ENCODE measurements around the gene CASP2. TPM values are rescaled to one million over a fixed set of nuclear protein-coding genes. Genes with fewer than 3 reads are reported as not detected.

CASP2 gene
- polyA plus RNA-seq, 3 donors, result 7.9 to 30.2 (median 12.2) TPM

DNA sequence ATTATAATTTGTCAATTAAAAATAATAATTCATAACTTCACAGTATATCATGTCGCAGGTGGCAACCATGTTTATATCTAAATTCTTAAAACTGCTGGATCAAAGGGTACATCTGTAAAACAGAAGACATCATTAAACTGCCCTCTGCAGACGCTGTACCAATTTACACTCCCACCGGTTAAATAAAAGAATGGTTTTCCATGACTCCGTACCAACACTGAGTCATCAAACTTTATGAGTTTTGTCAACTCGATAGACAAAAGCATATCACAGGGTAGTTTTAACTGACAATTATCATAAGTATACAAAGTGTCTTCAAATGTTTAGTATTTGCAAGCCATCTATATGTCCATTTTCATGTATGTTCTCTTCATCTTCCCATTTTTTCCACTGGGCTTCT lies 30.6 kb upstream of the CASP2 start:
- intact Hi-C loops (cut with micrococcal nuclease), result no loop called here
- H3K4me3 Mint-ChIP-seq, result no peak overlapping the region
- no peaks in the 10 kb centered on the region for H3K36me3 Mint-ChIP-seq

DNA sequence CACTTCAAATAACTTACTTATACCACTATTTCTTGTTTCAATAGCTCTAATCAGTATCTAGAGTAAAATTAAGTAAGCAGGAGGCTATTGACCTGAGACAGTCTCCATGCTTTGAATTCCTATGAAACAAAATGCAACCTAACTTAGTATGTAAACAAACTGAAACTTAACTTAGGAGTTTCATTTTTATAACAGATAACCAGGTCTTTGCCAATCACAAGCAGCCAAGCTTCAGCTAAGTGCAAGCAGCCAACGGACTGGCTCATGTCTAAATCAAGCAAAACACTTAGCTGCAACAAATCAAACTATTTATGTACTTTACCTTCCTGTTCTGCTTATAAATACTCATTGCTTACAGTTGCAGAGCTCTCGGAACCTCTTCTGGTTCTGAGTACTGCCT lies 29.3 kb upstream of the CASP2 start:
- Histone ChIP-seq H3K27me3 (ENCODE audit: control insufficient read depth in 2 of 2, insufficient read depth in 2 of 2, low read length in 2 of 2) (no peaks in the 10 kb centered on the region), H3K4me1 (ENCODE audit: control insufficient read depth in 1 of 2, insufficient read depth in 2 of 2, low read length in 2 of 2) (peaks cover 9 to 16% of the 10 kb centered on the region in 2 donors), H3K79me2 (ENCODE audit: insufficient read depth, low read length) (peaks cover 10% of the 10 kb centered on the region), H4K20me1 (ENCODE audit: insufficient read depth, low read length) (no peaks in the 10 kb centered on the region), H3K9ac (ENCODE audit: insufficient read depth, low read length, poor library complexity, severe bottlenecking) (no peak overlapping the region), H3K9me3 (replicated peaks in 1 of 2; ENCODE audit: control insufficient read depth in 1 of 2, insufficient read depth in 1 of 2, low read length in 2 of 2) (no peaks in the 10 kb centered on the region), H3K36me3 (replicated peaks in 1 of 2; ENCODE audit: control insufficient read depth in 1 of 2, insufficient read depth in 2 of 2, low read length in 2 of 2) (no peaks in the 10 kb centered on the region), H2AFZ (ENCODE audit: insufficient read depth, low read depth, low read length, poor library complexity, severe bottlenecking) (peak overlapping the region; percentile 69), H3K27ac (ENCODE audit: low read depth in 1 of 2, low read length in 2 of 2) (no peak overlapping the region), H3K4me2 (replicated peaks; ENCODE audit: extremely low read depth, low read length, poor library complexity, severe bottlenecking) (peak overlapping the region; percentile 16), H3K4me3 (replicated peaks in 1 of 3; ENCODE audit: low read depth in 2 of 3, low read length in 3 of 3) (no peak overlapping the region)
- 22% methylated on average over 1 of the region's 2 CpGs for WGBS (ENCODE audit: insufficient coverage)
- DNase-seq, result no peak
- no peak overlapping the region for H3K4me3 Mint-ChIP-seq
- intact Hi-C loops (cut with micrococcal nuclease), result no loop called here
- no peaks in the 10 kb centered on the region for H3K36me3 Mint-ChIP-seq
- TF ChIP-seq, protein P1, sequence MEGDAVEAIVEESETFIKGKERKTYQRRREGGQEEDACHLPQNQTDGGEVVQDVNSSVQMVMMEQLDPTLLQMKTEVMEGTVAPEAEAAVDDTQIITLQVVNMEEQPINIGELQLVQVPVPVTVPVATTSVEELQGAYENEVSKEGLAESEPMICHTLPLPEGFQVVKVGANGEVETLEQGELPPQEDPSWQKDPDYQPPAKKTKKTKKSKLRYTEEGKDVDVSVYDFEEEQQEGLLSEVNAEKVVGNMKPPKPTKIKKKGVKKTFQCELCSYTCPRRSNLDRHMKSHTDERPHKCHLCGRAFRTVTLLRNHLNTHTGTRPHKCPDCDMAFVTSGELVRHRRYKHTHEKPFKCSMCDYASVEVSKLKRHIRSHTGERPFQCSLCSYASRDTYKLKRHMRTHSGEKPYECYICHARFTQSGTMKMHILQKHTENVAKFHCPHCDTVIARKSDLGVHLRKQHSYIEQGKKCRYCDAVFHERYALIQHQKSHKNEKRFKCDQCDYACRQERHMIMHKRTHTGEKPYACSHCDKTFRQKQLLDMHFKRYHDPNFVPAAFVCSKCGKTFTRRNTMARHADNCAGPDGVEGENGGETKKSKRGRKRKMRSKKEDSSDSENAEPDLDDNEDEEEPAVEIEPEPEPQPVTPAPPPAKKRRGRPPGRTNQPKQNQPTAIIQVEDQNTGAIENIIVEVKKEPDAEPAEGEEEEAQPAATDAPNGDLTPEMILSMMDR (IDR thresholded peaks at IDR 0.05), result no peak
- peaks cover 0 to 1% (median 0%) of the 10 kb centered on the region in 3 donors for H3K27me3 Mint-ChIP-seq (ENCODE audit: low read depth in 3 of 3)
- H3K4me1 Mint-ChIP-seq, result peaks cover 13% of the 10 kb centered on the region
- no peak overlapping the region for H3K27ac Mint-ChIP-seq
- H3K9me3 Mint-ChIP-seq, result peaks cover 0 to 5% (median 2%) of the 10 kb centered on the region in 7 donors

More for the DNA sequence above, 30.6 kb upstream of the CASP2 start:
- no peaks in the 10 kb centered on the region for H3K79me2 ChIP-seq (ENCODE audit: insufficient read depth, low read length)
- H3K4me1 ChIP-seq (ENCODE audit: control insufficient read depth in 1 of 2, insufficient read depth in 2 of 2, low read length in 2 of 2), result peaks cover 5 to 9% of the 10 kb centered on the region in 2 donors
- no peak overlapping the region for H3K9ac ChIP-seq (ENCODE audit: insufficient read depth, low read length, poor library complexity, severe bottlenecking)
- H3K27ac Mint-ChIP-seq, result no peak overlapping the region
- H4K20me1 ChIP-seq (ENCODE audit: insufficient read depth, low read length), result no peaks in the 10 kb centered on the region
- H3K27me3 ChIP-seq (ENCODE audit: control insufficient read depth in 2 of 2, insufficient read depth in 2 of 2, low read length in 2 of 2), result no peaks in the 10 kb centered on the region
- peaks cover 0 to 9% (median 5%) of the 10 kb centered on the region in 7 donors for H3K9me3 Mint-ChIP-seq
- H3K27me3 Mint-ChIP-seq (ENCODE audit: low read depth in 3 of 3), result peaks cover 0 to 3% (median 0%) of the 10 kb centered on the region in 3 donors
- DNase-seq, result no peak
- H3K4me2 ChIP-seq (replicated peaks; ENCODE audit: extremely low read depth, low read length, poor library complexity, severe bottlenecking), result no peak overlapping the region
- 100% methylated on average over 3 of the region's 5 CpGs for WGBS (ENCODE audit: insufficient coverage)
- TF ChIP-seq, protein P1 (IDR thresholded peaks at IDR 0.05), result no peak
- H2AFZ ChIP-seq (ENCODE audit: insufficient read depth, low read depth, low read length, poor library complexity, severe bottlenecking), result no peak overlapping the region
- peaks cover 0 to 3% of the 10 kb centered on the region in 2 donors for H3K9me3 ChIP-seq (replicated peaks in 1 of 2; ENCODE audit: control insufficient read depth in 1 of 2, insufficient read depth in 1 of 2, low read length in 2 of 2)
- peaks cover 10% of the 10 kb centered on the region for H3K4me1 Mint-ChIP-seq
- H3K36me3 ChIP-seq (replicated peaks in 1 of 2; ENCODE audit: control insufficient read depth in 1 of 2, insufficient read depth in 2 of 2, low read length in 2 of 2), result no peaks in the 10 kb centered on the region
- no peak overlapping the region for H3K4me3 ChIP-seq (replicated peaks in 1 of 3; ENCODE audit: low read depth in 2 of 3, low read length in 3 of 3)
- H3K27ac ChIP-seq (ENCODE audit: low read depth in 1 of 2, low read length in 2 of 2), result no peak overlapping the region

Measured in CD14-positive monocyte (primary cell).